Measurements from ENCODE around the gene POMP.
"Not testable (repeated sequence)": the region's sequence is repeated elsewhere in the genome, so short reads cannot be mapped to it uniquely, and the experiment has no call there.

POMP gene

DNA sequence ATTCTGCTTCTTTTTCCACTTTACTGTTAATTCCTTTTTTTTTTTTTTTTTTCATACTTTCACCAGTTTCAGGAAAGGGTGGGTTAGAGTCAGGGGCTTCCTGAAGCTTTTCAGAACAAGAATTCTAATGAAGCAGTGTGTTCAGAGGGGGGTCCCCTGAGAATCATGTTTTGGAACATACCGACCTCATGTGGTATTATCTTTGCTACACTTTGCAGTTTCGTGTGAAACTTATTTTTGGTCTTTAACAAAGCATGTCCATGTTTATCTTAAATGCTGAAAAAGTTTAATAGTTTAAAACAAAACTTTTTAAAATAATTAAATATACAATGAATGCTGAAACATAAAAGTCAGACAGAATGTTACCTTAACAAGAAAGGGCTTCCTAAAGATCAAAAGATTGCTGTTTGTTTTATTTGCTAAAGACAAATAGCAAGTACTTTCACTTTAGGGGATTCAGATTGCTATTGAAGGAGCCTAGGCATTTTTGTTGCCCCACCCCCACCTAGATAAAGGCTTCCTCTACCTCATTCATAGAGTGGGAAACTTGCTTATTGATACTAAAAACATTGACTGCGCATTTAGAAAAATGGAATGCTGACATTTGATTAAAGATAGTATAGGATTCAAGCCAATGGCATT, 21.1 kb upstream of the POMP start:
- DNase-seq (ENCODE audit: low spot score) = no peak

DNA sequence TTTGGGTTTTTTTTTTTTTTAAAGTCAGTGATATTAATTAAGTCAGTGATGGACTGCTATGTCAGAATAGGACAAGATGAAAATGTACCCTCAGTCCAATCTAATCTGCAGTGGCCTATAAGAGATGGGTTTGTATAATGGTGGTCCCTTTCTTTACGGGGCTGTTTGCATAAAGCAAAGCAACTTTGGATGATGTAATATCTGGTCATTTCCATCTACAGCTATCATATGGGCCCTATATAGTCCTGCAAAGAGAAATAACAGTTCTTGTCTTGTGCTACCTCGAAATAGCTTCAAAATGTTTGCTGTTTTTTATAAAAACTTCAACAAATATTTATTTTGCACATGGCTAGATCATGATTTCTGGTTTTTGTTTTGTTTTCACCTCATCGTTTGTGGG, 20.2 kb upstream of the POMP start:
- no peak for DNase-seq (ENCODE audit: low spot score)

DNA sequence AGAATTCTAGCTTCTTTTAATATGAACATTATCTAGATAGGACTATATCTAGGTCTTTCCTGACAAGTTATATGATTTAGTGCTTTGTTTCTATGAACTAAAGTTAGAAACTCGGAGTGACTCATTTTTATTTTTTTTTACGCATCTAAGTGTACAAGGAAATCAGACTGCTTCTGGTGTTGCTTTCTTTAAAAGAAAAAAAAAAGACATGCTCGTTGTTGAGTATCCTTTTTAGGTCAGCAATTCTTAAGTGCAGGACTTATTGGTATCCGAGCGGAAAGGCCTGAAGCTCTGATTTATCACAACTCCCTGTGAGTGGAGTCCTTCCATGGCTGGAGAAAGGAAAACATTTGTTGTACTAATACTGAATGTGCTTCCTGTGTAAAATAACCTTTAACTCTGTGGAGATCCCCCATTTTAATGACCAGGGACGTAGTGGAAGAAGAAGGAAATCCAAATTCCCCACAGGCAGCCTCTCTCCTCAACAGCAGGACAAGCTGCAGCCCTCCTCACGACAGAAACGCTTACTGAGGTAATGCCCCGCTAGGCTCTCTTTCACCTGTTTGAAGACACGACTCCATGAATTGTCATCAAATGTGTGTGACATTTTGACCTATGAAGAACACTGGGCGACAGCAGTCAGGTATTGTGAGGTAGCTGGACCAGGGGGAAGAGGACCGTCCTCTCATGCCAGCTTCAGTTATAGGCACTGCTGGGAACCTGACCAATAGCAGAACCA, 17.9 kb upstream of the POMP start:
- no peak for DNase-seq (ENCODE audit: low spot score)

DNA sequence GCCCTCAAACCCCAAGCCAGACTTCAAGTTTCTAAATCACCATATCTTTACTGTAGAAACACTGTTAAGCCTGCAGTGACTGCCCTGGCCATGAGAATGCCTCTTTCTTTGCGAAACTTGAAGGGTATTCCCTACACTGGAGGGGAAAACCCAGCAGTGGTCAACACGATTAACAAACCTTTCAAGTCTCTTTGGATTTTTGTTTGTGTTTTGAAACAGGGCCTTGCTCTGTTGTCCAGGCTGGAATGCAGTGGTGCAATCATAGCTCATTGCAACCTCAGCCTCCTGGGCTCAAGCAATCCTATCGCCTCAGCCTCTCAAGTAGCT, 17.4 kb upstream of the POMP start:
- DNase-seq (ENCODE audit: low spot score) = no peak

DNA sequence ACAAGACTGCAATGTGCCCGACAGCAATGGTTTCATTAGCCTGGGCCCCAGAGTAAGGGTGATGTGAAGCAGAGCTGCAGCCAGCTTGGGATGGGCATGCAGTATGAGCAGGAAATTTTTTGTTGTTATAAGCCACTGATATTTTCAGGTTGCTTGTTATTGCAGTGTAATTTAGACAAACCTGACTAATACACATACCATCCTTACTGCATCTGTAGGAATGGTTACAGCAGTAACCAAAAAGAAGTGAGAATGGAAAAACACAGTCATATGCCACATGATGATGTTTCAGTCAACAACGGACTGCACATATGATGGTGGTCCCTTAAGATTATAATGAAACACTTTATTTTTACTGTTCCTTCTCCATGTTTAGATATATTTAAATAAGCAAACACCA, 8.6 kb upstream of the POMP start:
- DNase-seq (ENCODE audit: low spot score) = no peak

DNA sequence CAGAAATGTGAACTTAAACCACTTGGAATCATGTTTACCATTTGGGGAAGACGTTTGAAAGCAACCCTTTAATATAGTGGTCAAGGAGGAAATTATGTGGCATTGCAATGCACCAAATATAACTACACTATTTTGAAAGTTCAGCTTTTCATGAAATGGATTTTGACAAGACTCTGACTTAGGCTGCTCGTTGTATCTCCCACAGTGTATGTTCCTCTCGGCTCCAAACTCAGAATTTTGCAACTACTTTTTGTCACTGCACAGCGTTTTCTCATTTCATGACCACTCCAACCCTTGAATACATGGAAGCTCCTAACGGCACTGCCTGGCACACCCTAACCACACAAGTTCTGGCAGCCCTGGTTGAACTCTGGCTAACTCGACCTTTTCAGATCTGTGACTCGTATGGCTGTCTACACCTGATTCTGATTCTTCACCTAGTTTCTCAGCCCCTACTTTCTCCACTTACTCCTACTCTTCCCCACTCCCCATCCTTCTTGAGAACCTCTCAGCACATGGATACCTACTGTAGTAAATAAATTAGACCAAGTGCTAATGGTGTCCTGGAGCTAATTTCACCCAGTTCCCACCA, 7.0 kb upstream of the POMP start:
- DNase-seq (ENCODE audit: low spot score) = no peak

DNA sequence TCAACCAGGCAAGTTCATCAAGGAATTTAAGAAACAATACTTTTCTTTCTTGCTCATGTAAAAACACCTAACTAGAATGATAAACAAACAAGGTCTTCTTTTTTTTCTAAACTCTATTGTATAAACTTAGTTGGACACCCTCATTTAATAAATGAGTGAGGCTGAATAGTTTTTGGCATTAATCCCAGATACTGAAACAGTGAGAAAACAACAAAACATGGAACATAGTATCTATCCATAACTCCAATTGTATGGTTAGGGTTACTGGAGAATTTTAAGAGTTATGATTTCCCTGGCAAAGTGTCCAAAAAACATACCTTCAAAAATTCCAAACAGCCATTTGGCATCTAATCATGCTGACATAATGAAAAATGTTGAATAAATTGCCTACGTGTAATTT, 5.8 kb upstream of the POMP start:
- no peak for DNase-seq (ENCODE audit: low spot score)

DNA sequence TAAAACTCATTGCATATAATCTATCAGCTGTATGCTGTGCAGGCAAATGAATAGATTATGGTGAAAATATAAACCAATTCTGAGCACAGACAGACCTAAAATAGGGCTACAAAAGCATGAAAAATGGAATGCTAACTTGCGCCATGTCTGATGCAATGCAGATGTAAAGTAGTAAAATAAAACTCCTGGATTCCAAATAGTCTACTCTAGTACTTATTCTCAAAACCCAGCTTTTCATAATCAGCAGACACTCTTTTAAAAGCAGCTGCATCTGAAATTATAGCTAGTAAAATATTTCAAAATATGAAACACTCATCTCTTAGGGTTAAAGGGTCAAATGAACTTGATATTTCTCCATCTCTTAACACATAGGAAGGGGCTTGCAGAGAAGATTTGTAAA, 4.7 kb upstream of the POMP start:
- DNase-seq (ENCODE audit: low spot score) = no peak

DNA sequence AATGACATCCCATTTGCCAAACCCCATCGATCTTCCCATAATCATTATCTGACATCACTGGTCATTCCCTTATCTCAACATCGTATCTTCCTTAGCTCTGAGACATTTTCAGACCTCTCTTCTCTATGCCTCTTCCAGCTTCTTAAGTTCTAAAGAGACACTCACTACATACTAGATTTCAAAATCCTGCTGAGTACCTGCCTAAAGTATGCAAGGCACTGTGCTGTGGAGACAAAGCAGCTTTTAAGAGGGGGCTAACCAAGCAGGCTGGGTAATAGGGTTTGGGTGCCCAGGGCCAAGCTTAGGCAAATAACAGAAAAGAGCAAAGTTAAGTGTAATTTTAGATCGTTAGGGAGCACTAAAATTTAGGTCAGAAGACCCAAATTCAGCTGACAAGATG, 3.4 kb upstream of the POMP start:
- no peak for DNase-seq (ENCODE audit: low spot score)

DNA sequence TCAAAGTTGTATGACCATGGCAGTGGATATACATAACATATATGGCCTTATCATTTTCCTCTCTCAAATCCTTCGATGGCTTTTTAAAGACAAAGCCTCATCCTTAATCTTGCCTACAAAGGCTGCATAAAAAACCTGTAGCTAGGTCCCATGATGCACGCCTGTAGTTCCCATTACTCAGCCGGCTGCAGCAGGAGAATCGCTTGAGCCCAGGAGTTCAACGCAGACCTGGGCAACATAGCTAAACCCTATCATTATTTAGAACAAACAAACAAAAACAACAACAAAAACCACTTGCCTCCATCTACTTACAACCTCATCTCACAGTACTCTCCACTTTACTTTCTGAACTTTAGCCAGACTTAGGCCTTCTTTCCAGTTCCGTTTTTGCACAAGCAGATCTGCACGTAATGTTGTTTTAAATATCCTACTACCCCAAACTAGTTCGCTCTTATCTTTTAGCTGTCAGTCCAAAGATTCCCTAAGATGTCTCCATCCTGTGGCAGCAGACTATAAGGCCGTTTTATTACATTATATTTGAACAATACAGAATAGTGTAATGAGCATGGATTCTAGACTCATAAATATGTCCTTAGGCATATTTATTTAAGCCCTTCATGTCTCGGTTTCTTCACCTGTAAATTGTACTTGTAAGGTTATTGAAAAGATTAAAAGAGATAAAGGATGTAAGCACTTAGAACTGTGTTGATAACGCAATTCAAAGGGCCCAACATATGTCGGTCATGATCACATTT, 969 bp upstream of the POMP start:
- no peak for DNase-seq (ENCODE audit: low spot score)

DNA sequence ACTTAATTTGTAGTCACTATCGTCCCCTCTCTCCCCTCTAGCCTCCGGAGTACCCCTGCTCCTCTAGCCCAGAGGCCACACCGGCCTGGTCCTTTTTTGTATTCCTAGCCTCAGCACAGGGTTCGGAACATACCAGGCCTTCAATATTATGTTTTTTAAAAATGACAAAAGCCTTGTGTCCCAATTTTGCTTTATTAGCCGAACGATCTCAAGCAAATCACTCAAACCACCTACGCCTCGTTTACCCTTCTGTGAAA, 463 bp upstream of the POMP start:
- no peak for DNase-seq (ENCODE audit: low spot score)

DNA sequence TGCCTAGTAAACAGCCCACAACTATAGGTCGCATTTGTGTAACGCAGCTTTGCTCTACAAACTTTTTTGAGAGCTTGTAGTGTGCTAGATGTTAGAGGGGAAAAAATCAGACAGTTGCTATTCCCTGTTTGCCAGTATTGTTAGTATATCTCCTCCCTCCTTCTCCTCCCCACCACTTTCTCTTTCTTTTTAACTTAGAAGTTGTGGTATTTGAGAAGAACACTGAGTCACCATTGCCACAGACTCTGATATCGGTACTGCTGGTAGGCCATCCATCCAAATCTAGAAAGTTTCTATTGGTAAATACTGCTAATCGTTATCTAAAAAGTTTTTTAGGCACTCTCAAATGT, 666 bp downstream of the POMP start:
- DNase-seq (ENCODE audit: low spot score) = no peak

DNA sequence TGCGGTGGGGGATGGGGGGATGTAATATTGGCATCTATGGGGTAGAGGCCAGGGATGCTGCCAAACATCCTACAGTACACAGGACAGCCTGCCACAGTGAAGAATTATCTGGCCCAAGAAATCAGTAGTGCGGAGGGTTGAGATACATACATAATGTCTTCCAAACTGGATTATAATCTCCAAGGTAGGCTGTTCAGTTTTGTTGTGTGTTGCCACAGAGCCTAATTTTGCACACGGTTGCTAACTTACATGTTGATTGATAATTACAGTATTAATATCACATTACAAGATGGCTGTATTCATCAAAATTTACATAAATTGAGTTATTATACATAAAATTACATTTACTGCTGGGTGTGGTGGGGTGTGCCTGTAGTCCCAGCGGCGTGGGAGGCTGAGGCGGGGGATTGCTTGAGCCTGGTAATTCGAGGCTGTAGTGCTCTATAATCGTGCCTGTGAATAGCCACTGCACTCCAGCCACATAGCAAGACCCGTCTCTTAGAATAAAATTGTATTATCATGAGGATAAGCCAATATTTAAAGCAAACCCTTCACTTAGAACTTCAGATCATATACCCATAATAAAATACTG, 8.1 kb downstream of the POMP start:
- DNase-seq (ENCODE audit: low spot score) = no peak

DNA sequence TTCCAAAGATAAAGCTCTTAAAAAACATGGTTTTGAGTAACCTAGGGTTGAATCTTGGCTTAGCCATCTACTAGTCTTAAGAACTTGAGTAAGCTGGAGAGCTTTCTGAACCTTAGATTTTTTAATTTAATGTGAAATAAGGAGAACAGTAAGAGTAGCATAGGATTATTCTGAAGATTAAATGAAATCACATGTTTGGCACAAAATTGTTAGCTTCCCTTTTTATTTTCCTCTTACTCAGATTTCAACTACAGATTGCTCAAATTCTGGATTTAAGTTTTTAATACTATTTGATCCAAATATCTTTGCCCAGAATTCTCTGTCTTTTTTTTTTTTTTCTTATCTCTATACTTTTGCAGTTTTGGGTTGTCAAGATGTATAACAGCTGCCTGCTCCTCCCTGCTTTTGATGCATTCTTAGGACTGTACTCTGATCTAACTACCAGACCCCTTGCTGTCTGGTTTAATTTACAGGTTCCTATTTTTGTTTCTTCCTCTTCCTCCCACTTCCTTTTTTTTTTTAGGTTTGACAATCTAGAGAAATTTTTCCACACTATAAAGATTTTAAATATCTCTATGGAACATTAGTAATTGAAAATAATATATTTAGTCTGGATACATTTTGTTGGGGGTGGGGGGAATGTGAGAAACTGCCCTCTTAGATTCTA, 12.3 kb downstream of the POMP start:
- DNase-seq (ENCODE audit: low spot score) = no peak

DNA sequence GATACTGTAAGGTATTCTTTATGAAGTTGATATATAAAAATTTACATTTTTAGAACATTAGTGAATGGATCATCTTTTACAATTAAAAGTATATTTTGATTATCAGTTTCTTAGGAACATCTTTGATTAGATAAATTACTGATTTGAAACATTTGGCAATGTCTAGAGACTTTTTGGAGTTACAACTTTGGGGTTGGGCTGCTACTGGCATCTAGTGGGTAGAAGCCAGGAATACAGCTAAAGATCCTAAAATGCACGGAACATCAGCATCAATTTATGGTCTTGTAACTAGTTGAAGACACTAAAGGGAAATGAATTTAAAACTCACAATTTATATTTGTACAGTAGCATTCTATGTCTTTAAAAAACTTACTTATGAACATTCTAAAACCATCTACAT, 19.9 kb downstream of the POMP start:
- no peak for DNase-seq (ENCODE audit: low spot score)

DNA sequence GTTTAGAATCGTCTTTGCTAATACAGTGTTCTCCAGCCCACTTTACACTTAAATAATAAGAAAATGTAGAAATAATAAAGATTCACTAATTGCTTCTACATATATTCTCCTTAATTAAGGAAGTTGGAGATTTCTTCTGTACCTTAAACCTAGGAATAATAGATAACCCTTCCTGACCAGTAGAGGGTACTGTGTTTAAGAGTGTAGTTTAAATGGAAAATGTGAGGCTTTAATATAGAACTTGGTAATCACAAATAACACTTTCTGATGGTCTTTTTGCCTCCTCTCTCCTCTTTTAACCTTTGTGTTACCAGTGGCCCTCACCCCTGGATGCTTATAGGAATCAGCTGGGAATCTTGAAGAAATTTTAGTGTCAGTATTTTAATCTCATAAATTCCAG, 20.7 kb downstream of the POMP start:
- DNase-seq (ENCODE audit: low spot score) = no peak

DNA sequence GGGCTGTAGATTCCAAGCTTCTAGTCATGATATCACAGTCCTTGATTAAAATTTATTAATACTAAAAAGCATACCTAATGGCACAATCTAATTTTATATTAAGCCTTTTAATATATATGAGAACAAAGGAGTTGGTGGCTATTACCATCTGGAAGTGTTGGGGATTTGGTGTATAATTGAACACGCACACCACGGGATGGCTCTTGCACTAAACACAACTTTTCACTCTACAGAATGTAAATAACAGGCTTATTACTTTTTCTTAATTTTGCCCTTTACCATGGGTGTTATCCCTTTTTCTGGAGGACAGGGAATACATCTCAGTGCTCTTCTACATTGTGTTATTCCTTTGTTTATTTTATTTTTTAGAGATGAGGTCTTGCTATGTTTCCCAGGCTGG, 21.6 kb downstream of the POMP start:
- DNase-seq (ENCODE audit: low spot score) = no peak

DNA sequence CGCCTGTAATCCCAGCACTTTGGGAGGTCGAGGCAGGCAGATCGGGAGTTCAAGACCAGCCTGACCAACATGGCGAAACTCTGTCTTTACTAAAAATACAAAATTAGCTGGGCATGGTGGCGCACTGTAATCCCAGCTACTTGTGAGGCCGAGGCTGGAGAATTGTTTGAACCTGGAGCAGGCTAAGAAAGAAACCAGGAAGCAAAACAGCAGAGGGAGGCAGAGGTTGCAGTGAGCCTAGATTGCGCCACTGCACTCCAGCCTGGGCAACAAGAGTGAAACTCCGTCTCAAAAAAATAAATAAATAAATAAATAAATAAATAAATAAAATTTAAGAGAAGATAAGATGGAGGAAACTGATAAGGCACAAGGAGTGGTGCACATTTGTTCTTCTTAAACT, 24.2 kb downstream of the POMP start:
- not testable (repeated sequence) for DNase-seq (ENCODE audit: low spot score)

DNA sequence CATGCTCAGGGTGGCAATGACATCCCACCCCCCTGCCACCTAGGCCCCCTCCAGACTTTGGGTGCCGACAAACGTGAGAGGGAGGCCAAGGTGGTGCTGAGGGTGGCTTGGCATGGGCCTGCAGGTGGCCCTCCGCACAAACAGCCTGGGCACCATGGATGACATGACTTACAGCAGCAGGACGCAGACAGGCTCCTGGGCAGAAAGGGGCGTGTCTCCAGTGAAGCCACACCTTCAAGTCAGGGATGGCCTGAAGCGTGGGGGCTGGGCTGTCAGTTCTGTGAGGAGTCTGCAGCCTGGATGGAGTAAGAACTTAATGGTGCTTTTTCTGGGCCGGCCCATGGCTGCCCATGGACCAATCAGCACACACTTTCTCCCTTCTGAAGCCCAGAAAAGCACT, 25.3 kb downstream of the POMP start:
- no peak for DNase-seq (ENCODE audit: low spot score)

DNA sequence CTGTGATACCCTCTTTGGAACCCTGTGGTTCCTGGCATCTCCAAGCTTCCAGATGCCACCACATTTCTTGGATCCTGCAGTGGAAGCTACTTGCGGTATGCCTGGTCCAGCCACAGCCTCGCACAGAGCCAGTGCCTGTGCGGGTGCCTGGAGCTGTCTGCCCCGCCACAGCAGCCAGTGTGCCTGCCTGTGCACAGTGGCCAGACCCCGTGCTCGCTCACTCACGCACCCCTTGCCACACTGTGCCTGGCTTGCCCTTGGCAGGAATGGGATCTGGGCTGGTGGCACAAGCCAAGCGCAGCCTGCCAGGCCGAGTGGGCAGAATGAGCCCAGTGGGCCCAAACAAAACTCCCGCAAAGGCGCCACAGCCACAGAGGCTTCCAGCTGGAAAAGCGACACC, 26.2 kb downstream of the POMP start:
- no peak for DNase-seq (ENCODE audit: low spot score)

DNA sequence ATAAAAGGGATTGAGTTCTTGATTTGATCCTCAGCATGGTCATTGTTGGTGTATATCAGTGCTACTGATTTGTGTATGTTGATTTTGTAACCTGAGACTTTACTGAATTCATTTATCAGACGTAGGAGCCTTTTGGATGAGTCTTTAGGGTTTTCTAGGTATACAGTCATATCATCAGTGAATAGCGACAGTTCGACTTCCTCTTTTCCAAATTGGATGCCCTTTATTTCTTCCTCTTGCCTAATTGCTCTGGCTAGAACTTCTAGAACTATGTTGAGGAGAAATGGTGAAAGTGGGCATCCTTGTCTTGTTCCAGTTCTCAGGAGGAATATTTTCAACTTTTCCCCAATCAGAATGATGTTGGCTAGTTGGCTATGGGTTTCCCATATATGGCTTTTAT, 27.0 kb downstream of the POMP start:
- DNase-seq (ENCODE audit: low spot score) = no peak

DNA sequence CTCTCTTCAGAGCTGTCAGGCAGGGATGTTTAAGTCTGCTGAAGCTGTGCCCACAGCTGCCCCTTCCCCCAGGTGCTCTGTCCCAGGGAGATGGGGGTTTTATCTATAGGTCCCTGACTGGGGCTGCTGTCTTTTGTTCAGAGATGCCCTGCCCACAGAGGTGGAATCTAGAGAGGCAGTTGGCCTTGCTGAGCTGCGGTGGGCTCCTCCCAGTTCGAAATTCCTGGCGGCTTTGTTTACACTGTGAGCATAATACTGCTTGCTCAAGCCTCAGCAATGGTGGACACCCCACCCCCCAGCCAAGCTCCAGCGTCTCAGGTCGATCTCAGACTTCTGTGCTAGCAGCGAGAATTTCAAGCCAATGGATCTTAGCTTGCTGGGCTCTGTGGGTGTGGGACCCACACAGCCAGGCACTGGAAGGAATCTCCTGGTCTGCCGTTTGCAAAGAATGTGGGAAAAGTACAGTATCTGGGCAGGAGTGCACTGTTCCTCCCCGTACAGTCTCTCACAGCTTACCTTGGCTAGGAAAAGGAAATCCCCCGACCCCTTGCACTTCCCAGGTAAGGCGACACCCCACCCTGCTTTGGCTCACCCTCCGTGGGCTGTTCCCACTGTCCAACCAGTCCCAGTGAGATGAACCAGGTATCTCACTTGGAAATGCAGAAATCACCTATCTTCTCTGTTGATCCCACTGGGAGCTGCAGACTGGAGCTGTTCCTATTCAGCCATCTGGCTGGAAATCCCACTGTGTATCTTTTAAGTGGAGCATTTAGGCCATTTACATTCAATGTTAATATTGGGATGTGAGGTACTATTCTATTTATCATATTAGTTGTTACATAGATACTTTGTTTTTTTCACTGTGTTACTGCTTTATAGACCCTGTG, 34.9 kb downstream of the POMP start:
- DNase-seq (ENCODE audit: low spot score) = not testable (repeated sequence)
